Lower leg skin (tissue), 4 donors: ENCODE results near the gene ITGB3. TPM values are rescaled to one million over a fixed set of nuclear protein-coding genes. Genes with fewer than 3 reads are reported as not detected.

Experiments
- DNase-seq, 2 donors: peaks; one replicate each; pipeline ENCODE4 v3.0.0-alpha.2; 2019; ENCODE audit warnings: low spot score in 2 of 2
- H3K4me3 ChIP-seq: fragments of 200-600 bp; sonication (generic); 2 replicates; pipeline ENCODE4 v1.5.1; 2017; ENCODE audit warnings: mild to moderate bottlenecking, low read depth; ENCODE audit not compliant: poor library complexity, severe bottlenecking
- POLR2A ChIP-seq, 2 donors: fragments of 450-650 bp; IDR thresholded peaks; one replicate each; pipeline ENCODE4 v1.6.1; 2016 to 2017; ENCODE audit warnings: antibody characterized with exemption in 2 of 2, mild to moderate bottlenecking in 1 of 2, moderate library complexity in 1 of 2
- WGBS, 2 donors: methylation state at CpG; one replicate each; pipeline ENCODE4 v1.1.5; 2018; 5-methylcytosine and 5-hydroxymethylcytosine counted together
- intact Hi-C: fragments of 100-400 bp; cut with DNase I; formaldehyde crosslinking; loops from one replicate; pipeline ENCODE4 v1.15.0; 2023; ENCODE audit warnings: low total_unique reads
- total RNA-seq, 4 donors: library from RNA; depleted of rRNA; stranded (reverse); fragments of >200 nt; gene quantifications; one replicate each; pipeline ENCODE4 v1.1.0, GENCODE V29; 2016
- TF ChIP-seq, protein P1 (sequence below), 3 donors: fragments of 450-650 bp; IDR thresholded peaks; one replicate each; pipeline ENCODE4 v1.5.1; 2016; ENCODE audit warnings: antibody characterized with exemption in 3 of 3, mild to moderate bottlenecking in 3 of 3, moderate library complexity in 2 of 3

ITGB3 gene
- total RNA-seq, 4 donors from 2014 or later = 2.2 to 3.7 (median 3.1) TPM

DNA sequence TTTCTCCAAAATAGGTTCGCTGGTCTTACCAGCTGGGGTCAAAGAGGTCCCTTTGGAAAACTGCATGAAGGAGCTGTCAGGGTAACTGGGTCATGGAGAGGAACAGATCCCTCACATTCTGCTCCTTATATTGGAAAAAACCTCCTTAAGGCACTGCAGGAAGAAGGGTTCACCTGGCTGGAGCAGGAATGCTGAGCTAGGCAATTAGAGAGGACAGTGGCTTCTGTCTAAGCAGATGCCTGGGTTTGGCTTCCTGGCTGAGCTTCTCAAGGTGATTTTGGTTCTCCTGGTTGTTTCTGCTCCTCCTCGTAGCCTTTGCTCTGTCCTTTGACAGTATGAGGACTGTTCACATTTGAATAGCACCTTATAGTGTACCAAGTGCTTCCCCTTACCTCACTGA is 19.6 kb downstream of the ITGB3 start:
- DNase-seq = no peak
- intact Hi-C loops = no loop called here
- 86 to 96% methylated on average over 2 of the region's 2 CpGs for WGBS, 2 donors
- TF ChIP-seq, protein P1, sequence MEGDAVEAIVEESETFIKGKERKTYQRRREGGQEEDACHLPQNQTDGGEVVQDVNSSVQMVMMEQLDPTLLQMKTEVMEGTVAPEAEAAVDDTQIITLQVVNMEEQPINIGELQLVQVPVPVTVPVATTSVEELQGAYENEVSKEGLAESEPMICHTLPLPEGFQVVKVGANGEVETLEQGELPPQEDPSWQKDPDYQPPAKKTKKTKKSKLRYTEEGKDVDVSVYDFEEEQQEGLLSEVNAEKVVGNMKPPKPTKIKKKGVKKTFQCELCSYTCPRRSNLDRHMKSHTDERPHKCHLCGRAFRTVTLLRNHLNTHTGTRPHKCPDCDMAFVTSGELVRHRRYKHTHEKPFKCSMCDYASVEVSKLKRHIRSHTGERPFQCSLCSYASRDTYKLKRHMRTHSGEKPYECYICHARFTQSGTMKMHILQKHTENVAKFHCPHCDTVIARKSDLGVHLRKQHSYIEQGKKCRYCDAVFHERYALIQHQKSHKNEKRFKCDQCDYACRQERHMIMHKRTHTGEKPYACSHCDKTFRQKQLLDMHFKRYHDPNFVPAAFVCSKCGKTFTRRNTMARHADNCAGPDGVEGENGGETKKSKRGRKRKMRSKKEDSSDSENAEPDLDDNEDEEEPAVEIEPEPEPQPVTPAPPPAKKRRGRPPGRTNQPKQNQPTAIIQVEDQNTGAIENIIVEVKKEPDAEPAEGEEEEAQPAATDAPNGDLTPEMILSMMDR (IDR thresholded peaks at IDR 0.05) = no peak
- TF ChIP-seq POLR2A (IDR thresholded peaks at IDR 0.05) = no peak
- H3K4me3 ChIP-seq = no peak overlapping the region

DNA sequence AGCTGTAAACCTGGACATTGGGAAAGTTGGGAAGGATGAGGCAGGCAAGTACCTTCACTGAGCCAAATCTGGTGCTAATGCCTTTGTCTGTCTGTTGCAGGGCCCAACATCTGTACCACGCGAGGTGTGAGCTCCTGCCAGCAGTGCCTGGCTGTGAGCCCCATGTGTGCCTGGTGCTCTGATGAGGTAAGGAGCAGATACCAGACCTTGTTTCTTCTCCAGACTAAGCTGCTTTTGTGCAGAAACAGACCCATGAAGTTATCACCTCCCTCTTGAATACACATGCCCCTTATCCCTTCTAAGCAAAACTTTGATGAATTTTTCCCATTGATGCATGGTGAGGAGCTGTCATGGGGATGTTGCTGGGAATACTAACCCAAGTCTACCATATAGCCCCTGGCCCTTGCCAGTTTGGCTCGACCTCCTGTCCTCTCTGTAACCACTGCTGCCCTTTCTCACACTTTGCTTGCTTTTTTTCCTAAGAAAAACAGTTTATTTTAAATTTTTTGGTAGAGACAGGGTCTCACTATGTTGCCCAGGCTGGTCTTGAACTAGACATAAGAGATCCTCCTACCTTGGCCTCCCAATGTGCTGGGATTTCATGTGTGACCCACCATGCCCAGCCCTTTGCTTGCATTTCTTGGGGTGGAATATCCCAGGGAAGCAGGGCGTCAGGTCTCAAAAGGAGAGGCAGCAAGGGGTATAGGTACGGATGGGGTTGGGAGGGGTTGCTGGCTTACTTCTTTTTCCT is 20.9 kb downstream of the ITGB3 start:
- DNase-seq = no peak
- no peak overlapping the region for H3K4me3 ChIP-seq
- intact Hi-C loops = no loop called here
- 74 to 90% methylated on average over 5 of the region's 5 CpGs for WGBS, 2 donors
- no peak for TF ChIP-seq POLR2A (IDR thresholded peaks at IDR 0.05)
- TF ChIP-seq, protein P1 (IDR thresholded peaks at IDR 0.05) = no peak

DNA sequence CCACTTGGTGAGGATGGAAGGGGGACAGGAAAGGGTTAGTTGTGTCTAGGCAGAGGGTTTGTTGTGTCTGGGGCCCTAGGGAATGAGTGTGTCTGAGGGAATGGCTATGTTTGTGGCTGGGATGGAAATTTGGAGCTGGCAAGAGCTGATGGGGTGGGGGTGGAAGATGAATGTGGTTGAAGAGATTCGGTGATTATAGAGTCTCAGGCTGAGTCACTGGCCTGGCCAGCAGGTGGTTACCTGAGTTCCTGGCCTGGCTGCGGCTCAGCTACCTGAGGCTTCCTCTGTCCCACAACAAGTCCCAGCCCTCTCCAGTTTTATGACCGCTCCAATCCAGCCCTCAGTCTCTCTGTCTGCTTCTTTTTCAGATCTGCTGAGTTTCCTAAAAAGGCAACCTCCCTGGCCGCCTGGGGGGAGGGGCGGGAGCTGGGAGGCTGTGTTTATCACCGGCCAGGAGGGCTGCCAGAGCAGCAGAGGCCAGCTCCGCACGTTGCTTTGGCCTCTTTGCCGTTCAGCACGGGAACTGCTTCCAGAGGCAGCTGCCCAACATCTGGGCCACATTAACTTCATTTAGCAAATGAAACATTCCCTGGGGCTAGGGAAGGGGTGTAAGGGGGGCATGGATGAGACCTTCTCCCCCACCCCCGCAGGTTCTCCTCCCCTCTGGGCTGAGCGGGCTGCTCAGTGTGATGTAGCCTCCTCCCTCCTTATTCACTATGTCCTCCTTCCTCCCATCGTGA is 21.8 kb downstream of the ITGB3 start:
- WGBS, 2 donors = 20 to 21% methylated on average over 13 of the region's 13 CpGs
- DNase-seq = peak; percentile 81 to 96
- TF ChIP-seq, protein P1 (IDR thresholded peaks at IDR 0.05) = no peak
- no peak for TF ChIP-seq POLR2A (IDR thresholded peaks at IDR 0.05)
- intact Hi-C loops = no loop called here
- H3K4me3 ChIP-seq = no peak overlapping the region

DNA sequence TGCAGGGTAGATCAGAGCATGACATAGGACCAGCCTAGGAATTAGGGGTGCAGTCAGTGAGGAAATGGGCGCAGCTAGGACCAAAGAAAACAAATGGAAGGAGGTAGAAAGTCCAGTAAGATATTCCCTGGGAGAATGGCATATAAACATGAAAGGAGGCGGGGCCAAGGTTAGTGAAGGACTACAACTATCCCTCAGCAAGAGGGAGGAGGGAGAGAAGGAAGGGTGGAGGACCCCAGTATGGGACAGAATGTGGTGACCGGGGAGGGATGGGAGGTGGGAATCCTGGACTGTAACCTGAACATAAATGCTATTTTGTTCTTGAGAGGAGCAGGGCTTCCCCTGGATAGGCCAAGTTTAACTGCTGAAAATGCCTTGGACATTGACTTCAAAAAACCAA is 22.8 kb downstream of the ITGB3 start:
- no peak overlapping the region for H3K4me3 ChIP-seq
- WGBS, 2 donors = 67 to 70% methylated on average over 3 of the region's 3 CpGs
- intact Hi-C loops = no loop called here
- DNase-seq = no peak
- TF ChIP-seq POLR2A (IDR thresholded peaks at IDR 0.05) = no peak
- TF ChIP-seq, protein P1 (IDR thresholded peaks at IDR 0.05) = no peak

DNA sequence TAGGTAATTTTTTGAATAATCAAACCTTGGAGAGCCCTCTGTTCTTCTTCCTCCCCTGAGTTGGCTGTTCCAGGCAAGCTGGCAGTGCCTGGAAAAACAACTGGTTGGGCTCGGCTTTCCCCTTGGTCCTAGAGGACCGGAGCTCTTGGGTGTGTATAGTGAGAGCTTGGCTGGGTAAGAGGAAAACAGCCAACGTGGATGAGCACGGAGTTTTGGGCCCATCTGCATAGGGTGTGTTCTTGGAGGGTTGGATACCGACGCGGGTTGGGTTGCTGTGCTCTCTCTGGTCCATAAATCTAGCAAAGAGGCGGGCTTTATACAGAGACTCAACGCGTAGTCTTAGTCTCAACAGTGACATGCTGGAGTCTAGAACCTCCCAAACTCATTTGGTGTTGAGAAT is 23.2 kb downstream of the ITGB3 start:
- intact Hi-C loops = no loop called here
- H3K4me3 ChIP-seq = no peak overlapping the region
- peak; percentile 83 to 94 for DNase-seq
- TF ChIP-seq POLR2A (IDR thresholded peaks at IDR 0.05) = no peak
- TF ChIP-seq, protein P1 (IDR thresholded peaks at IDR 0.05) = no peak
- 17 to 19% methylated on average over 10 of the region's 10 CpGs for WGBS, 2 donors
